Stomach (tissue), 4 donors: Measurements from ENCODE around the gene ENKD1.

Source experiments
- EP300 ChIP-seq: sonication (generic); formaldehyde crosslinking; IDR thresholded peaks from one replicate; pipeline ENCODE4 v1.6.1; 2017; ENCODE audit warnings: antibody characterized with exemption
- POLR2A ChIP-seq, 4 donors: fragments of 450-650 bp; IDR thresholded peaks; one replicate each; pipeline ENCODE4 v1.6.1; 2016; ENCODE audit warnings: antibody characterized with exemption in 4 of 4, control low read depth in 2 of 4, mild to moderate bottlenecking in 1 of 4, moderate library complexity in 1 of 4
- TF ChIP-seq, protein P1 (sequence below), 7 experiments: fragments of 450-650 bp in 4 of 7; fragments of 200-600 bp in 3 of 7; sonication (generic) in 3 of 7; IDR thresholded peaks; one replicate each; pipeline ENCODE4 v1.5.1; 2016 to 2019; ENCODE audit warnings: antibody characterized with exemption in 7 of 7, control low read depth in 2 of 7, mild to moderate bottlenecking in 1 of 7

DNA sequence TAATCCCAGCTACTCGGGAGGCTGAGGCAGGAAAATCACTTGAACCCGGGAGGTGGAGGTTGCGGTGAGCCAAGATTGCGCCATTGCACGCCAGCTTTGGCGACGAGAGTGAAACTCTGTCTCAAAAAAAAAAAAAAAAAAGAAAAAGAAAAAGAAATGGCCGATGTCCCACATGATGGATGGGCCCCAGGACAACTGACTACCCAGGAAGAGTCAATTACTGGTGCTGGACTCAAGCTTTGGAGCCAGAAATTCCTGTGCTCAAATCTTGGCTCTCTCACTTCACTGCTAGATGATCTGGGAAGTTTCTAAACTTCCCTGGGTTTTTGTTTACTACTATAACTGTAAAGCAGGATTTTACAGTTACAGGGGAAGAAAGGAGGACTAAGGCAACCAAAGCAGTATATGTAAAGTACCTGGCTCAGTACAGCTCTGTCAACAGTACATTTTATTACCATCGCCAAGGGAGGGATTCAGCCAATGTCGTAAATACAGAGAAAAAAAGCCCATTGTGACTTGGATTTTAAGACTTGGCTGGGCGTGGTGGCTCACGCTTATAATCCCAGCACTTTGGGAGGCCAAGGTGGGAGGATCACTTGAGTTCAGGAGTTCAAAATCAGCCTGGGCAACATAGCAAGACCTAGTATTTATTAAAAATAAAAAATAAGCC, 11.9 kb upstream of the ENKD1 start:
- TF ChIP-seq, protein P1, sequence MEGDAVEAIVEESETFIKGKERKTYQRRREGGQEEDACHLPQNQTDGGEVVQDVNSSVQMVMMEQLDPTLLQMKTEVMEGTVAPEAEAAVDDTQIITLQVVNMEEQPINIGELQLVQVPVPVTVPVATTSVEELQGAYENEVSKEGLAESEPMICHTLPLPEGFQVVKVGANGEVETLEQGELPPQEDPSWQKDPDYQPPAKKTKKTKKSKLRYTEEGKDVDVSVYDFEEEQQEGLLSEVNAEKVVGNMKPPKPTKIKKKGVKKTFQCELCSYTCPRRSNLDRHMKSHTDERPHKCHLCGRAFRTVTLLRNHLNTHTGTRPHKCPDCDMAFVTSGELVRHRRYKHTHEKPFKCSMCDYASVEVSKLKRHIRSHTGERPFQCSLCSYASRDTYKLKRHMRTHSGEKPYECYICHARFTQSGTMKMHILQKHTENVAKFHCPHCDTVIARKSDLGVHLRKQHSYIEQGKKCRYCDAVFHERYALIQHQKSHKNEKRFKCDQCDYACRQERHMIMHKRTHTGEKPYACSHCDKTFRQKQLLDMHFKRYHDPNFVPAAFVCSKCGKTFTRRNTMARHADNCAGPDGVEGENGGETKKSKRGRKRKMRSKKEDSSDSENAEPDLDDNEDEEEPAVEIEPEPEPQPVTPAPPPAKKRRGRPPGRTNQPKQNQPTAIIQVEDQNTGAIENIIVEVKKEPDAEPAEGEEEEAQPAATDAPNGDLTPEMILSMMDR (IDR thresholded peaks at IDR 0.05) = no peak
- no peak for TF ChIP-seq POLR2A (IDR thresholded peaks at IDR 0.05)
- no peak for TF ChIP-seq EP300
